ENCODE measurements around the gene MYG1. TPM values are rescaled to one million over a fixed set of nuclear protein-coding genes. Genes with fewer than 3 reads are reported as not detected.

The MYG1 gene
- total and polyA plus RNA-seq, 7 donors = 26.1 to 59.6 (median 53.6) TPM

GRCh38 chr12:53276511-53276910 is 23.0 kb upstream of the MYG1 start:
- WGBS, 2 donors = 96% methylated on average over 11 of the region's 11 CpGs
- Histone ChIP-seq H3K9me3 (no peaks in the 10 kb centered on the region), H3K4me3 (no peak overlapping the region), H3K36me3 (no peaks in the 10 kb centered on the region), H3K27ac (no peak overlapping the region), H3K4me1 (no peaks in the 10 kb centered on the region), H3K27me3 (no peaks in the 10 kb centered on the region)
- TF ChIP-seq POLR2AphosphoS5 (IDR thresholded peaks at IDR 0.05) = no peak
- TF ChIP-seq POLR2A (IDR thresholded peaks at IDR 0.05) = no peak
- TF ChIP-seq EP300 (IDR thresholded peaks at IDR 0.05) = no peak
- TF ChIP-seq, protein P1, sequence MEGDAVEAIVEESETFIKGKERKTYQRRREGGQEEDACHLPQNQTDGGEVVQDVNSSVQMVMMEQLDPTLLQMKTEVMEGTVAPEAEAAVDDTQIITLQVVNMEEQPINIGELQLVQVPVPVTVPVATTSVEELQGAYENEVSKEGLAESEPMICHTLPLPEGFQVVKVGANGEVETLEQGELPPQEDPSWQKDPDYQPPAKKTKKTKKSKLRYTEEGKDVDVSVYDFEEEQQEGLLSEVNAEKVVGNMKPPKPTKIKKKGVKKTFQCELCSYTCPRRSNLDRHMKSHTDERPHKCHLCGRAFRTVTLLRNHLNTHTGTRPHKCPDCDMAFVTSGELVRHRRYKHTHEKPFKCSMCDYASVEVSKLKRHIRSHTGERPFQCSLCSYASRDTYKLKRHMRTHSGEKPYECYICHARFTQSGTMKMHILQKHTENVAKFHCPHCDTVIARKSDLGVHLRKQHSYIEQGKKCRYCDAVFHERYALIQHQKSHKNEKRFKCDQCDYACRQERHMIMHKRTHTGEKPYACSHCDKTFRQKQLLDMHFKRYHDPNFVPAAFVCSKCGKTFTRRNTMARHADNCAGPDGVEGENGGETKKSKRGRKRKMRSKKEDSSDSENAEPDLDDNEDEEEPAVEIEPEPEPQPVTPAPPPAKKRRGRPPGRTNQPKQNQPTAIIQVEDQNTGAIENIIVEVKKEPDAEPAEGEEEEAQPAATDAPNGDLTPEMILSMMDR (IDR thresholded peaks at IDR 0.05) = no peak
- intact Hi-C loops (cut with DNase I) = no loop called here
- no peak for DNase-seq

DNA sequence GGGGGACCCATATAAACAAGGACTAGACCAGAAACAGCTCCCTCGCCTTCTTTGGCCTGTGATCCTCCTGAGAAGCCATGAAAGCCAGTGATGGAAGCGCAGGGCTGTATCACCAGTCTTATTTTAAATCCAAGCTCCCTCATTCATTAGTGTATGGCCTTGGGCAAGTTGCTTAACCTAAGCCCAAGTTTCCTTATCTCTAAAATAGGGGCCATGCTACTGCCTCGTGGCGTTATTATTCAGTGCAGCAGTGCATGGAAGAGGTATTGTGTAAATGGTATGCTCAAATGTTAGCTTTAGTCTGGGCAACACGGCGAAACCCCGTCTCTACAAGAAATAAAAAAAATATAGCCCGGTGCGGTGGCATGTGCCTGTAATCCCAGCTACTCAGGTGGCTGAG is 21.5 kb upstream of the MYG1 start:
- TF ChIP-seq POLR2AphosphoS5 (IDR thresholded peaks at IDR 0.05) (no peak), EP300 (IDR thresholded peaks at IDR 0.05) (no peak), POLR2A (IDR thresholded peaks at IDR 0.05) (no peak)
- TF ChIP-seq, protein P1 (IDR thresholded peaks at IDR 0.05) = no peak
- WGBS, 2 donors = 95 to 96% methylated on average over 9 of the region's 9 CpGs

DNA sequence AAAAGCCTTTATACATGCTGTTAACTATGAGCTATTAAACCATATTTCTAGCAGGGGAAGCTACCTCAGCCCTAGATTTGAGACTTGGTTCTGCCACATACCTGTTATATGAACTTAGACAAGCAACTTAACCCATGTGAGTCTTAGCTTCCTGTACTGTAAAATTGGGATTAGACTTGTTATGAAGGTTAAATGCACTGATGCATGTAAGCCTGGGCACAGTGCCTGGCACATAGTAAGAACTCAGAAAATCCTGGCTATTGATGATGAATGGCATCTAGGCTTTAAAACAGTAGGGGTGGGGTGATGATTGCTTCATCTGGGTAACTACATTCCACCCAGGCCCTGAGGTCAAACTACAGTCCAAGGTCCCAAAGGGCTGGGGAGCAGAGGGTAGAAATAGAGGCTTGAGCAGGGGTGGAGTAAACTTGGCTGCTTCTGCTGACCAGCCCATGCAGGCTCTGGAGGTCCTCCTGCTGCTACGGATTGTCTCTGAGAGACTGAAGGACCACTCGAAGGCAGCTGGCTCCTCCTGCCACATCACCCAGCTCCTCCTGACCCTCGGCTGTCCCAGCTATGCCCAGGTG is 20.1 kb upstream of the MYG1 start:
- no peaks in the 10 kb centered on the region for H3K4me1 ChIP-seq
- WGBS, 2 donors = 90 to 94% methylated on average over 3 of the region's 3 CpGs
- no peak for DNase-seq
- intact Hi-C loops (cut with DNase I) = no loop called here
- TF ChIP-seq EP300 (IDR thresholded peaks at IDR 0.05) (no peak), POLR2AphosphoS5 (IDR thresholded peaks at IDR 0.05) (no peak), POLR2A (IDR thresholded peaks at IDR 0.05) (no peak)
- TF ChIP-seq, protein P1 (IDR thresholded peaks at IDR 0.05) = no peak
- H3K36me3 ChIP-seq = no peaks in the 10 kb centered on the region
- no peaks in the 10 kb centered on the region for H3K9me3 ChIP-seq
- no peak overlapping the region for H3K4me3 ChIP-seq
- no peaks in the 10 kb centered on the region for H3K27me3 ChIP-seq
- H3K27ac ChIP-seq = no peak overlapping the region

More for the DNA sequence above, 21.5 kb upstream of the MYG1 start:
- Histone ChIP-seq H3K4me1 (no peaks in the 10 kb centered on the region), H3K27ac (no peak overlapping the region), H3K36me3 (no peaks in the 10 kb centered on the region), H3K27me3 (no peaks in the 10 kb centered on the region), H3K9me3 (no peaks in the 10 kb centered on the region), H3K4me3 (no peak overlapping the region)
- DNase-seq = no peak
- intact Hi-C loops (cut with DNase I) = no loop called here

- intact Hi-C loops (cut with DNase I) = no loop called here
- WGBS, 2 donors = 89 to 94% methylated on average over 9 of the region's 9 CpGs
- Histone ChIP-seq H3K4me1 (no peaks in the 10 kb centered on the region), H3K9me3 (no peaks in the 10 kb centered on the region), H3K27ac (no peak overlapping the region), H3K27me3 (no peaks in the 10 kb centered on the region), H3K4me3 (no peak overlapping the region), H3K36me3 (no peaks in the 10 kb centered on the region)
- no peak for DNase-seq
- TF ChIP-seq POLR2AphosphoS5 (IDR thresholded peaks at IDR 0.05) (no peak), EP300 (IDR thresholded peaks at IDR 0.05) (no peak), POLR2A (IDR thresholded peaks at IDR 0.05) (no peak)
- TF ChIP-seq, protein P1 (IDR thresholded peaks at IDR 0.05) = no peak
These were observed 19.5 kb upstream of the MYG1 start for GRCh38 chr12:53279888-53280498.

Data from sigmoid colon (tissue), 7 donors.